ENCODE data around the gene TMEM161A.

The TMEM161A gene

DNA sequence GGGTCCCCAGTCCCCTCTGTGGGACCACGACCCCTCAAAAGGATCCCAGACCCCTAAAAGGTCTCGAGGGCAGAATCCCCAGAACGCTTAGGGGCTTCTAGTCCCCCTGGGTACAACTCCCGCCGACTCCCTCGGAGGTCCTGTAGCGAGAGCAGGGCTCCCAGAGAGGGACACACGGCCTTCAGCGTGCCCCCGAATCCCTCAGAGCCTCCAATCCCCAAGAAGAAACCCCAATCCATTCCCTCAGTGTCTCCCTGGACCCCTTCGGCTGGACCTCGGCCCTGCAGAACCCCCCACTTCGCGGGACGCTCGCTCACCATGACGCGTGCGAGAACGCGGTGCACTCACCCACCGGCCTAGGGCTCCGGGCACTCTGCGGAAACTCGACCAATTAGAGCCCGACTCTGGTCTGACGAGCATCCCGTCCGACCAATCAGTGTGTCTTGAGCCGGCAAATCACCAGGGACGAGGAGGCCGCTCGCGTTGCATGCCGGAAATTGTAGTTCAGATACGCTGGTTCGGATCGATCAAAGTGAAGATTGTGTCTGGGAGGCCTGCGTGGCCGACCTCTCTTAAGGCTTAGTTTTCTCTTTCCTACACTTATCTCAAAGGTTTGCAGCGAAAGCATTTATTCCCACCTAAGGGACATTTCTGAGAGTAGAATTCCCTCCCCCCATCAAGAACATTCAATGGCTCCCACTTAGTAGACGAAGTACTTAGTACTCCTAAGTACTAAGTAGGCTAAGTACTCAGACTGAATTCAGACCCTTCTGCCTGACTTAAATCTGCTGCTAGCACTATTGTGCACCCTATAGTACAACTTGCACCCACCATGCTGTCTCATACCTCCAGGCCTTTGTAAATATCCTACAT, at the start of gene TMEM161A (continued):
- TF ChIP-seq, protein P1, sequence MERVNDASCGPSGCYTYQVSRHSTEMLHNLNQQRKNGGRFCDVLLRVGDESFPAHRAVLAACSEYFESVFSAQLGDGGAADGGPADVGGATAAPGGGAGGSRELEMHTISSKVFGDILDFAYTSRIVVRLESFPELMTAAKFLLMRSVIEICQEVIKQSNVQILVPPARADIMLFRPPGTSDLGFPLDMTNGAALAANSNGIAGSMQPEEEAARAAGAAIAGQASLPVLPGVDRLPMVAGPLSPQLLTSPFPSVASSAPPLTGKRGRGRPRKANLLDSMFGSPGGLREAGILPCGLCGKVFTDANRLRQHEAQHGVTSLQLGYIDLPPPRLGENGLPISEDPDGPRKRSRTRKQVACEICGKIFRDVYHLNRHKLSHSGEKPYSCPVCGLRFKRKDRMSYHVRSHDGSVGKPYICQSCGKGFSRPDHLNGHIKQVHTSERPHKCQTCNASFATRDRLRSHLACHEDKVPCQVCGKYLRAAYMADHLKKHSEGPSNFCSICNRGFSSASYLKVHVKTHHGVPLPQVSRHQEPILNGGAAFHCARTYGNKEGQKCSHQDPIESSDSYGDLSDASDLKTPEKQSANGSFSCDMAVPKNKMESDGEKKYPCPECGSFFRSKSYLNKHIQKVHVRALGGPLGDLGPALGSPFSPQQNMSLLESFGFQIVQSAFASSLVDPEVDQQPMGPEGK (tag by site-specific recombination; IDR thresholded peaks at IDR 0.05) = 0 out of 2 replicates have a peak, but pooled peaks have one; percentile 44
- TF ChIP-seq ZSCAN16 (tag by site-specific recombination; IDR thresholded peaks at IDR 0.05) (0 out of 2 replicates have a peak, but pooled peaks have one; percentile 15), GLI4 (tag by site-specific recombination; IDR thresholded peaks at IDR 0.05) (no peak), ZNF76 (tag by site-specific recombination; IDR thresholded peaks at IDR 0.05; ENCODE audit: borderline replicate concordance, low read depth) (peak; percentile 96)

DNA sequence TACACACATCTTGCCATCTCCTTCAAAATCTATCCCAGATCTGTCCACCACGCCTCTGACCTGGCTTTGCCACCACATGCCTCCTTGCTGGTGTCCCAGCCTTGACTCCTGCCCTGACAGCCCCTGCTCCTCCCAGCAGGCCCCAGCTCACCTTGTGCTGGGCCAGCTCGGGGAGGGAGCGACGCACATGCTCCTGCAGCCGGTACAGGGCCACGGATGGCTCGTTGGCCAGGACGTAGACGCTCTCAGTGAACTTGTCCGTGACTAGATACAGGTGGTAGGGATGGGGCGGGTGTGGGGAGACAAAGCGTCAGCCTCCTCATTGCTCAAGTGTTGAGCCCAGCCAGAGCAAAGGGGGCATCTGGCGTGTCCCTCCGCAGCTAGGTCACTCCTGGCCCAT, 48.5 kb upstream of the TMEM161A start:
- Histone ChIP-seq H3K4me3 (ENCODE audit: low read depth, low read length) (no peak overlapping the region), H3K9me3 (ENCODE audit: control insufficient read depth, insufficient read depth, low read depth, low read length) (no peaks in the 10 kb centered on the region), H3K27ac (ENCODE audit: extremely low read depth, low read depth, low read length) (no peak overlapping the region), H3K36me3 (ENCODE audit: control insufficient read depth in 2 of 2, insufficient read depth in 1 of 2, low read length in 2 of 2) (peaks cover 4 to 25% of the 10 kb centered on the region in 2 experiments; a peak in 2 of 3 replicates), H3K4me1 (ENCODE audit: control insufficient read depth, insufficient read depth, low read length) (no peaks in the 10 kb centered on the region)
- ChIA-PET CTCF (interaction anchor here (1.0 to 2.7 kb wide), 3 partner anchors 13 to 156 kb away, joined by 7 to 9 read pairs (median 8); no protein-coding TSS in a partner anchor), POLR2A (no interaction called here)
- no peak for TF ChIP-seq ZNF843 (tag by site-specific recombination; IDR thresholded peaks at IDR 0.05)
- no peak for TF ChIP-seq ZEB2 (tag by site-specific recombination; IDR thresholded peaks at IDR 0.05)
- TF ChIP-seq ZNF76 (tag by site-specific recombination; IDR thresholded peaks at IDR 0.05; ENCODE audit: borderline replicate concordance, low read depth) = no peak
- TF ChIP-seq ZFP3 (tag by site-specific recombination; IDR thresholded peaks at IDR 0.05; ENCODE audit: low read depth) = no peak
- no peak for TF ChIP-seq SP3 (tag by site-specific recombination; IDR thresholded peaks at IDR 0.05)
- TF ChIP-seq SP7 (tag by site-specific recombination; IDR thresholded peaks at IDR 0.05) = no peak
- no peak for TF ChIP-seq ZNF558 (tag by site-specific recombination; IDR thresholded peaks at IDR 0.05)
- TF ChIP-seq ZNF391 (tag by site-specific recombination; IDR thresholded peaks at IDR 0.05; ENCODE audit: borderline replicate concordance, low read depth) = no peak
- no peak for TF ChIP-seq ZNF423 (tag by site-specific recombination; IDR thresholded peaks at IDR 0.05)
- TF ChIP-seq ZNF549 (tag by site-specific recombination; IDR thresholded peaks at IDR 0.05) = no peak
- TF ChIP-seq ZNF211 (tag by site-specific recombination; IDR thresholded peaks at IDR 0.05; ENCODE audit: low read depth) = no peak
- TF ChIP-seq ZNF837 (tag by site-specific recombination; IDR thresholded peaks at IDR 0.05) = no peak
- no peak for TF ChIP-seq ZBTB48 (tag by site-specific recombination; IDR thresholded peaks at IDR 0.05)
- TF ChIP-seq ZNF624 (tag by site-specific recombination; IDR thresholded peaks at IDR 0.05) = no peak

DNA sequence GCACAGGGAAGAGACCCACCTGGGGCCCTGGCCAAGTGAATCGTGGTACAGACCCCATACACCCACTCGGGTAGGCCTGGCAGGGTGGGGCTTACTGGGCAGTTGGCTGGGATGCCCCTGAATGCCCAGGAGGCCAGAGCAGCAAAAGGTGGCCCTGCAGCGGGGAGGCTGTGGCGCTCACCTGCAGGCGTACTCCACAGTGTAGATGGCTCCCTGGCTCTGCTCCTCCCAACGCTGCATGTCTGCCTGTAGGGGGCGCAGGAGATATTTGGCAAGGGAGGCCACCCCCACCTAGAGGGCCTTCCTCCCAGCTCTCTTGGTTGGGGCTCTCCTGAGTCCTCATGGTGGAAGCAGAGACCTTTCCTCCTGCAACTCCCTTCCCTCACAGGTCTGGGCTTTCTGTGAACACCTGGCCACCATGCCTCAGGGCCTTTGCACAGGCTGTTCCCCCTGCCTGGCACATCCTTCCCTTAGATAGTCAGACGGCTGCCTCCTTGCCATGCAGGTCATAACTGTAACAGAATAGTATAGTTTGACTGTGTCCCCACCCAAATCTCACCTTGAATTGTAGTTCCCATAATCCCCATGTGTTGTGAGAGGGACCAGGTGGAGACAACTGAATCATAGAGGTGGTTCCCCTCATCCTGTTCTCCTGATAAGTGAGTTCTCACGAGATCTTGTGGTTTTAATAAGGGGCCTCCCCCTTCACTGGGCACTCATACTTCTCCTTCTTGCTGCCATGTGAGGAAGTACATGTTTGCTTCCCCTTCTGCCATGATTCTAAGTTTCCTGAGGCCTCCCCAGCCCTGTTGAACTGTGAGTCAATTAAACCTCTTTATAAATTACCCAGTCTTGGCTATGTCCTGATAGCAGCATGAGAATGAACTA, 47.8 kb upstream of the TMEM161A start:
- ChIA-PET POLR2A (interaction anchor here (0.6 to 1.0 kb wide), 2 partner anchors 16 to 113 kb away, joined by 3 to 4 read pairs; partner anchors contain the start of gene MEF2B), CTCF (interaction anchor here (0.5 to 2.7 kb wide), 7 partner anchors 12 to 768 kb away, joined by 3 to 9 read pairs (median 4); no protein-coding TSS in a partner anchor)
- Histone ChIP-seq H3K27ac (ENCODE audit: extremely low read depth, low read depth, low read length) (no peak overlapping the region), H3K4me1 (ENCODE audit: control insufficient read depth, insufficient read depth, low read length) (no peaks in the 10 kb centered on the region), H3K36me3 (ENCODE audit: control insufficient read depth in 2 of 2, insufficient read depth in 1 of 2, low read length in 2 of 2) (peaks cover 4 to 30% of the 10 kb centered on the region in 2 experiments; a peak in 2 of 3 replicates), H3K9me3 (ENCODE audit: control insufficient read depth, insufficient read depth, low read depth, low read length) (no peaks in the 10 kb centered on the region), H3K4me3 (ENCODE audit: low read depth, low read length) (no peak overlapping the region)
- TF ChIP-seq HOXD13 (CRISPR knock-in tag; IDR thresholded peaks at IDR 0.05; ENCODE audit: borderline replicate concordance) = no peak
- TF ChIP-seq ZNF623 (tag by site-specific recombination; IDR thresholded peaks at IDR 0.05) = peak; percentile 97
- TF ChIP-seq ZNF654 (tag by site-specific recombination; IDR thresholded peaks at IDR 0.05; ENCODE audit: low read depth) = peak; percentile 44
- no peak for TF ChIP-seq ZFP41 (tag by site-specific recombination; IDR thresholded peaks at IDR 0.05; ENCODE audit: borderline replicate concordance)
- no peak for TF ChIP-seq KLF16 (tag by site-specific recombination; IDR thresholded peaks at IDR 0.05)
- TF ChIP-seq, protein P2, sequence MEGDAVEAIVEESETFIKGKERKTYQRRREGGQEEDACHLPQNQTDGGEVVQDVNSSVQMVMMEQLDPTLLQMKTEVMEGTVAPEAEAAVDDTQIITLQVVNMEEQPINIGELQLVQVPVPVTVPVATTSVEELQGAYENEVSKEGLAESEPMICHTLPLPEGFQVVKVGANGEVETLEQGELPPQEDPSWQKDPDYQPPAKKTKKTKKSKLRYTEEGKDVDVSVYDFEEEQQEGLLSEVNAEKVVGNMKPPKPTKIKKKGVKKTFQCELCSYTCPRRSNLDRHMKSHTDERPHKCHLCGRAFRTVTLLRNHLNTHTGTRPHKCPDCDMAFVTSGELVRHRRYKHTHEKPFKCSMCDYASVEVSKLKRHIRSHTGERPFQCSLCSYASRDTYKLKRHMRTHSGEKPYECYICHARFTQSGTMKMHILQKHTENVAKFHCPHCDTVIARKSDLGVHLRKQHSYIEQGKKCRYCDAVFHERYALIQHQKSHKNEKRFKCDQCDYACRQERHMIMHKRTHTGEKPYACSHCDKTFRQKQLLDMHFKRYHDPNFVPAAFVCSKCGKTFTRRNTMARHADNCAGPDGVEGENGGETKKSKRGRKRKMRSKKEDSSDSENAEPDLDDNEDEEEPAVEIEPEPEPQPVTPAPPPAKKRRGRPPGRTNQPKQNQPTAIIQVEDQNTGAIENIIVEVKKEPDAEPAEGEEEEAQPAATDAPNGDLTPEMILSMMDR (tag by site-specific recombination; IDR thresholded peaks at IDR 0.05) = peak; percentile 44
- TF ChIP-seq MZF1 (tag by site-specific recombination; IDR thresholded peaks at IDR 0.05; ENCODE audit: borderline replicate concordance) = peak; percentile 15; the same call in 1 of the 2 replicates
- TF ChIP-seq, protein P3, sequence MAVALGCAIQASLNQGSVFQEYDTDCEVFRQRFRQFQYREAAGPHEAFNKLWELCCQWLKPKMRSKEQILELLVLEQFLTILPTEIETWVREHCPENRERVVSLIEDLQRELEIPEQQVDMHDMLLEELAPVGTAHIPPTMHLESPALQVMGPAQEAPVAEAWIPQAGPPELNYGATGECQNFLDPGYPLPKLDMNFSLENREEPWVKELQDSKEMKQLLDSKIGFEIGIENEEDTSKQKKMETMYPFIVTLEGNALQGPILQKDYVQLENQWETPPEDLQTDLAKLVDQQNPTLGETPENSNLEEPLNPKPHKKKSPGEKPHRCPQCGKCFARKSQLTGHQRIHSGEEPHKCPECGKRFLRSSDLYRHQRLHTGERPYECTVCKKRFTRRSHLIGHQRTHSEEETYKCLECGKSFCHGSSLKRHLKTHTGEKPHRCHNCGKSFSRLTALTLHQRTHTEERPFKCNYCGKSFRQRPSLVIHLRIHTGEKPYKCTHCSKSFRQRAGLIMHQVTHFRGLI (tag by site-specific recombination; IDR thresholded peaks at IDR 0.05) = no peak

Data from HEK293 (cell line).